Ascending aorta (tissue), 2 donors: Measurements from ENCODE around the gene PTPRN2. TPM values are rescaled to one million over a fixed set of nuclear protein-coding genes. Genes with fewer than 3 reads are reported as not detected.
"Not testable (repeated sequence)": the region's sequence is repeated elsewhere in the genome, so short reads cannot be mapped to it uniquely, and the experiment has no call there.

Experiments
- DNase-seq, 2 donors: peaks; one replicate each; pipeline ENCODE4 v3.0.0-alpha.2; 2019; ENCODE audit warnings: low spot score in 2 of 2
- H3K27ac ChIP-seq, 2 donors: fragments of 200-600 bp; sonication (generic); one replicate each; pipeline ENCODE4 v1.5.1; 2016 to 2017; ENCODE audit warnings: mild to moderate bottlenecking in 1 of 2
- H3K27me3 ChIP-seq: fragments of 200-600 bp; sonication (generic); one replicate; pipeline ENCODE4 v1.5.1; 2017
- H3K36me3 ChIP-seq, 2 donors: fragments of 200-600 bp; sonication (generic); one replicate each; pipeline ENCODE4 v1.5.1; 2016
- H3K4me1 ChIP-seq, 2 donors: fragments of 200-600 bp; sonication (generic); one replicate each; pipeline ENCODE4 v1.5.1; 2016 to 2017; ENCODE audit warnings: mild to moderate bottlenecking in 1 of 2
- H3K4me3 ChIP-seq, 2 donors: fragments of 200-600 bp; sonication (generic); one replicate each; pipeline ENCODE4 v1.5.1; 2016 to 2017; ENCODE audit warnings: mild to moderate bottlenecking in 1 of 2
- H3K9me3 ChIP-seq, 2 donors: fragments of 200-600 bp; sonication (generic); one replicate each; pipeline ENCODE4 v1.5.1; 2016
- CTCF ChIP-seq, 3 experiments: fragments of 200-600 bp in 2 of 3; fragments of 450-650 bp in 1 of 3; sonication (generic) in 2 of 3; IDR thresholded peaks; one replicate each; pipeline ENCODE4 v1.5.1; 2016 to 2019; ENCODE audit warnings: antibody characterized with exemption in 3 of 3, mild to moderate bottlenecking in 1 of 3, moderate library complexity in 1 of 3
- intact Hi-C: fragments of 100-400 bp; cut with DNase I; formaldehyde crosslinking; loops from one replicate; pipeline ENCODE4 v1.15.1; 2023
- total RNA-seq: library from RNA; depleted of rRNA; stranded (reverse); fragments of >200 nt; gene quantifications from one replicate; pipeline ENCODE4 v1.1.0, GENCODE V29; 2016

PTPRN2 gene
- total RNA-seq, 1 donor from 2014 or later: 7.3 TPM

- no peak for DNase-seq
- H3K4me3 ChIP-seq: no peak overlapping the region
- H3K4me1 ChIP-seq: no peaks in the 10 kb centered on the region
- H3K27me3 ChIP-seq: no peaks in the 10 kb centered on the region
- H3K9me3 ChIP-seq: no peaks in the 10 kb centered on the region
- H3K36me3 ChIP-seq: no peaks in the 10 kb centered on the region
- intact Hi-C loops: no loop called here
- TF ChIP-seq CTCF (IDR thresholded peaks at IDR 0.05): no peak
- H3K27ac ChIP-seq: no peak overlapping the region
These were observed 536.5 kb downstream of the PTPRN2 start for GRCh38 chr7:158050978-158051651.

GRCh38 chr7:158050441-158050977 is 537.1 kb downstream of the PTPRN2 start:
- TF ChIP-seq CTCF (IDR thresholded peaks at IDR 0.05): no peak
- intact Hi-C loops: no loop called here
- Histone ChIP-seq H3K9me3 (no peaks in the 10 kb centered on the region), H3K4me1 (no peaks in the 10 kb centered on the region), H3K27ac (no peak overlapping the region), H3K4me3 (no peak overlapping the region), H3K36me3 (no peaks in the 10 kb centered on the region), H3K27me3 (no peaks in the 10 kb centered on the region)
- no peak for DNase-seq

GRCh38 chr7:158049271-158049670 is 538.4 kb downstream of the PTPRN2 start:
- intact Hi-C loops: no loop called here
- Histone ChIP-seq H3K36me3 (no peaks in the 10 kb centered on the region), H3K4me3 (no peak overlapping the region), H3K9me3 (no peaks in the 10 kb centered on the region), H3K27ac (no peak overlapping the region), H3K4me1 (no peaks in the 10 kb centered on the region), H3K27me3 (no peaks in the 10 kb centered on the region)
- no peak for TF ChIP-seq CTCF (IDR thresholded peaks at IDR 0.05)
- DNase-seq: no peak

GRCh38 chr7:158048569-158048968 is 539.1 kb downstream of the PTPRN2 start:
- H3K27me3 ChIP-seq: no peaks in the 10 kb centered on the region
- H3K9me3 ChIP-seq: no peaks in the 10 kb centered on the region
- intact Hi-C loops: no loop called here
- H3K4me3 ChIP-seq: no peak overlapping the region
- no peak for TF ChIP-seq CTCF (IDR thresholded peaks at IDR 0.05)
- no peaks in the 10 kb centered on the region for H3K36me3 ChIP-seq
- no peak for DNase-seq
- no peaks in the 10 kb centered on the region for H3K4me1 ChIP-seq
- H3K27ac ChIP-seq: no peak overlapping the region

GRCh38 chr7:158047391-158048059 is 540.1 kb downstream of the PTPRN2 start:
- H3K9me3 ChIP-seq: no peaks in the 10 kb centered on the region
- no peak for TF ChIP-seq CTCF (IDR thresholded peaks at IDR 0.05)
- intact Hi-C loops: no loop called here
- no peak overlapping the region for H3K4me3 ChIP-seq
- H3K36me3 ChIP-seq: no peaks in the 10 kb centered on the region
- H3K27me3 ChIP-seq: no peaks in the 10 kb centered on the region
- no peaks in the 10 kb centered on the region for H3K4me1 ChIP-seq
- DNase-seq: no peak
- H3K27ac ChIP-seq: no peak overlapping the region

GRCh38 chr7:158046246-158046645 is 541.4 kb downstream of the PTPRN2 start:
- H3K36me3 ChIP-seq, H3K27ac ChIP-seq, H3K27me3 ChIP-seq, DNase-seq, H3K9me3 ChIP-seq, H3K4me1 ChIP-seq, intact Hi-C loops, H3K4me3 ChIP-seq: not testable (repeated sequence)
